Brain microvascular endothelial cell (primary cell): ENCODE measurements around the gene INO80.
"Not testable (repeated sequence)": the region's sequence is repeated elsewhere in the genome, so short reads cannot be mapped to it uniquely, and the experiment has no call there.

ENCODE experiments used
- DNase-seq: peaks from one replicate; pipeline ENCODE4 v3.0.0-alpha.2; 2020
- H3K27ac ChIP-seq: fragments of 250-450 bp; sonication (Bioruptor Pico); 2 replicates; pipeline ENCODE4 v1.5.1; 2020; ENCODE audit warnings: mild to moderate bottlenecking, moderate library complexity
- H3K27me3 ChIP-seq: fragments of 250-450 bp; sonication (Bioruptor Pico); replicated peaks from 2 replicates; pipeline ENCODE4 v1.5.1; 2020; ENCODE audit warnings: mild to moderate bottlenecking
- H3K36me3 ChIP-seq: fragments of 250-450 bp; sonication (Bioruptor Pico); replicated peaks from 2 replicates; pipeline ENCODE4 v1.5.1; 2020; ENCODE audit warnings: mild to moderate bottlenecking
- H3K4me3 ChIP-seq: 2 replicates; pipeline ENCODE4 v1.5.1; 2011; ENCODE audit warnings: low read depth, mild to moderate bottlenecking, control low read depth, low read length, moderate library complexity
- CTCF ChIP-seq: IDR thresholded peaks from 2 replicates; pipeline ENCODE4 v1.5.1; 2011; ENCODE audit warnings: low read depth, mild to moderate bottlenecking, moderate library complexity, low read length, control low read depth, inconsistent platforms; ENCODE audit errors: missing control alignments
- in situ Hi-C: cut with HindIII; loops from 2 replicates; pipeline ENCODE4 v1.10.0; 2017; ENCODE audit warnings: low sequenced_read_pairs, low pct_ligation_motif_present

The INO80 gene

GRCh38 chr15:41080144-41080543 is 35.9 kb downstream of the INO80 start:
- Histone ChIP-seq H3K27ac (no peak overlapping the region), H3K4me3 (no peak overlapping the region), H3K36me3 (peaks cover 63% of the 10 kb centered on the region), H3K27me3 (no peaks in the 10 kb centered on the region)
- in situ Hi-C loops = no loop called here
- no peak for TF ChIP-seq CTCF
- DNase-seq = no peak

GRCh38 chr15:41079717-41080116 is 36.4 kb downstream of the INO80 start:
- peaks cover 61% of the 10 kb centered on the region for H3K36me3 ChIP-seq
- in situ Hi-C loops = no loop called here

GRCh38 chr15:41078879-41079278 is 37.2 kb downstream of the INO80 start:
- in situ Hi-C loops, H3K27me3 ChIP-seq, H3K27ac ChIP-seq, H3K4me3 ChIP-seq, DNase-seq: not testable (repeated sequence)
- peaks cover 64% of the 10 kb centered on the region for H3K36me3 ChIP-seq

More at GRCh38 chr15:41079717-41080116, 36.4 kb downstream of the INO80 start:
- DNase-seq = no peak
- no peak overlapping the region for H3K4me3 ChIP-seq
- no peak for TF ChIP-seq CTCF
- H3K27ac ChIP-seq = no peak overlapping the region
- H3K27me3 ChIP-seq = no peaks in the 10 kb centered on the region

GRCh38 chr15:41078125-41078524 is 38.0 kb downstream of the INO80 start:
- in situ Hi-C loops = no loop called here
- DNase-seq = no peak
- H3K4me3 ChIP-seq = no peak overlapping the region
- H3K36me3 ChIP-seq = peaks cover 66% of the 10 kb centered on the region
- no peak for TF ChIP-seq CTCF
- no peak overlapping the region for H3K27ac ChIP-seq
- H3K27me3 ChIP-seq = no peaks in the 10 kb centered on the region

- DNase-seq = no peak
- no peak for TF ChIP-seq CTCF
- Histone ChIP-seq H3K27me3 (no peaks in the 10 kb centered on the region), H3K4me3 (no peak overlapping the region), H3K36me3 (peaks cover 57% of the 10 kb centered on the region), H3K27ac (no peak overlapping the region)
- in situ Hi-C loops = no loop called here
Observed at GRCh38 chr15:41073028-41073427, 43.1 kb downstream of the INO80 start.

GRCh38 chr15:41072013-41072412 is 44.1 kb downstream of the INO80 start:
- TF ChIP-seq CTCF = no peak
- Histone ChIP-seq H3K36me3 (peaks cover 62% of the 10 kb centered on the region), H3K27me3 (no peaks in the 10 kb centered on the region), H3K4me3 (no peak overlapping the region), H3K27ac (no peak overlapping the region)
- DNase-seq = no peak
- in situ Hi-C loops = no loop called here

GRCh38 chr15:41066516-41066915 is 49.6 kb downstream of the INO80 start:
- no peak for DNase-seq
- Histone ChIP-seq H3K4me3 (no peak overlapping the region), H3K27ac (no peak overlapping the region), H3K27me3 (no peaks in the 10 kb centered on the region), H3K36me3 (peaks cover 43% of the 10 kb centered on the region)
- in situ Hi-C loops = no loop called here
- no peak for TF ChIP-seq CTCF
